ENCODE measurements around the gene MKNK1.
A peak's percentile ranks its signal among the peaks of the same experiment; 100 is the strongest.

The MKNK1 gene

DNA sequence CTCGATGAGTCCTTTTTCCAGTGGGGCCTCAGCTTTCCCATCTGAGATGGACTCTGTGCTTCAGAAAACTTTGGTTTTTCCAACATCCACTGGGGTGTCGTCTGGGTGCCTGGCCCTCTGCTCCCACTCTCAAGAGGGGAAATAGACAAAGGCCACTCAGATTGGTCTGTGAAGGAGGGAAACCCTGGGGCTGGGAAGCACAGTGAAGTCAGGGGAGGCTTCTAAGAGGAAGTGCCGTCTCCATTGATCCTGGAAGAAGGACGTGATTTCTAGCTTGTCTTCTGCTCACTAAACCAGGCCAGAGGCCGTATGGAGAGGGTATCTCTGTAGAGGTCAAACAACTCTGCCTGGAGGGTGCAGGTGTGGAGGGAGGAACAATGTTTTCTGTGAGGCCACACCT lies 57.9 kb downstream of the MKNK1 start:
- no peaks in the 10 kb centered on the region for H3K36me3 ChIP-seq (ENCODE audit: control insufficient read depth, insufficient read depth, low read length, severe bottlenecking)
- H3K9me3 ChIP-seq (ENCODE audit: control insufficient read depth, low read length), result no peaks in the 10 kb centered on the region
- H3K27me3 ChIP-seq (replicated peaks; ENCODE audit: control insufficient read depth, insufficient read depth, low read length), result peaks cover 68% of the 10 kb centered on the region
- H3K4me3 ChIP-seq (ENCODE audit: low read length), result no peak overlapping the region
- H3K4me1 ChIP-seq (ENCODE audit: control insufficient read depth, insufficient read depth, low read length), result no peaks in the 10 kb centered on the region
- no peak for DNase-seq (ENCODE audit: low read depth)
- H3K9ac ChIP-seq (ENCODE audit: low read length), result no peak overlapping the region

DNA sequence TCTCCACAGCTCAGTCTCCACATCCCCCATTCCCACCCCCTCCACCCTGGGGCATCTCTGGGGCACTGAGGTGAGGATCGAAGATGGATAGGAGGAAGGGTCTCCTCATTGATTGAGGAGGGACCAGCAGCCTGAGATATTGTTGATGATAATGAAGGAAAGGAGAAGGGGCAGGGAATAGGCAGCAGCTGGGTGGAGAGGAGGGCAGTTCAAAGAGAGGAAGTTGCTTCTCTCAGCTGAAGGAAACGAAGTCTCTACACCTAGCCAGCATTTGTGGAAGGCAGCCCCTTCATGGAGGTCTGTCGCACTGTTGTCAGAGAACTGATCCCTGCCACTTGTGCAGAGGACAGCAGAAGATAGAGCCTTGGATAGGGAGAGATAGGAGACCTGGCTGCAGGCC lies 58.3 kb downstream of the MKNK1 start:
- Histone ChIP-seq H3K27me3 (replicated peaks; ENCODE audit: control insufficient read depth, insufficient read depth, low read length) (peaks cover 63% of the 10 kb centered on the region), H3K36me3 (ENCODE audit: control insufficient read depth, insufficient read depth, low read length, severe bottlenecking) (no peaks in the 10 kb centered on the region), H3K9me3 (ENCODE audit: control insufficient read depth, low read length) (no peaks in the 10 kb centered on the region), H3K4me1 (ENCODE audit: control insufficient read depth, insufficient read depth, low read length) (no peaks in the 10 kb centered on the region), H3K4me3 (ENCODE audit: low read length) (no peak overlapping the region), H3K9ac (ENCODE audit: low read length) (no peak overlapping the region)
- DNase-seq (ENCODE audit: low read depth), result no peak

- no peak for DNase-seq (ENCODE audit: low read depth)
- no peak overlapping the region for H3K9ac ChIP-seq (ENCODE audit: low read length)
- H3K9me3 ChIP-seq (ENCODE audit: control insufficient read depth, low read length), result no peaks in the 10 kb centered on the region
- no peaks in the 10 kb centered on the region for H3K36me3 ChIP-seq (ENCODE audit: control insufficient read depth, insufficient read depth, low read length, severe bottlenecking)
- no peaks in the 10 kb centered on the region for H3K4me1 ChIP-seq (ENCODE audit: control insufficient read depth, insufficient read depth, low read length)
- H3K4me3 ChIP-seq (ENCODE audit: low read length), result no peak overlapping the region
- peaks cover 53% of the 10 kb centered on the region for H3K27me3 ChIP-seq (replicated peaks; ENCODE audit: control insufficient read depth, insufficient read depth, low read length)
These were observed 59.4 kb downstream of the MKNK1 start for GRCh38 chr1:46544561-46545240.

DNA sequence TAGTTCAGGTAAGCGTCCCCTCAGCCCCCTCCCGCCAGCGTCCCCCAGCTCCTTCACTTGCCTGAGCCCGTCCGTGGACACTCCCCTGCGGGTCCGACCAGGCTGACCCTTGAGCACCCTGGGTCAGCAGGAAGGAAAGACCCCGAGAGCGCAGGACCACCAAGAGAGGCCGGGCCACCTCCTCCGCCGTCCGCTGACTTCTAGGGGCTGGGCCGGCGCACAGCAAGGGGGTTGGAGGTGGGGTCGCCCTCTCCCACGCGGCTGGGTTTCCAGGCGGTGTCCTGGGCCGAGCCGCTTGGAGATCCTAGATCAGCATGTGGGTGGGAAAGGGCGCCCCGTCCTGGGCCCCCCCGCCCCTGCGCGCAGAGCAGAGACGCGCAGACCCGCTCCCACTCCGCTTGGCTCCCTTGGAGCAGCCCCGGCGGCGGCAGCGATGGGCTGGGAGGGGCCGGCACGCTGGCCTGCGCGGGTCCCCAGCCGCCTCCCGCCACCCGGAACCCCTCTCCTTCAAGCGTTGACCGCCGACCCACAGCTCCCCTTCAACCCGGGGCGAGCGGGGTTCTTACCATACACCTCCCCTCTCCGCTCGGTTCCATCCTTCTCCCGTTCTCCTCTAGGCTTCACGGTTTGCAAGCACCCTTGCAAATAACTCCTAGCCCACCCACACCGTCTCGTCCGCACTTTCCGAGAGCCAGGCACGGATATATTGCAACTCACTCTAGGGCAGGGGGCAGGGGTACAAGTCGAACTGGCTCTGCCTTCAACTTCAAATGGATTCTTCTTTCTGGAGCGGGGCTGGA lies 60.1 kb downstream of the MKNK1 start:
- DNase-seq (ENCODE audit: low read depth), result peak; percentile 15
- H3K27me3 ChIP-seq (replicated peaks; ENCODE audit: control insufficient read depth, insufficient read depth, low read length), result peaks cover 47% of the 10 kb centered on the region
- no peaks in the 10 kb centered on the region for H3K9me3 ChIP-seq (ENCODE audit: control insufficient read depth, low read length)
- no peak overlapping the region for H3K4me3 ChIP-seq (ENCODE audit: low read length)
- H3K4me1 ChIP-seq (ENCODE audit: control insufficient read depth, insufficient read depth, low read length), result peaks cover 4% of the 10 kb centered on the region
- no peaks in the 10 kb centered on the region for H3K36me3 ChIP-seq (ENCODE audit: control insufficient read depth, insufficient read depth, low read length, severe bottlenecking)
- H3K9ac ChIP-seq (ENCODE audit: low read length), result no peak overlapping the region

- peaks cover 4% of the 10 kb centered on the region for H3K4me1 ChIP-seq (ENCODE audit: control insufficient read depth, insufficient read depth, low read length)
- H3K9me3 ChIP-seq (ENCODE audit: control insufficient read depth, low read length), result no peaks in the 10 kb centered on the region
- H3K27me3 ChIP-seq (replicated peaks; ENCODE audit: control insufficient read depth, insufficient read depth, low read length), result peaks cover 47% of the 10 kb centered on the region
- no peak overlapping the region for H3K9ac ChIP-seq (ENCODE audit: low read length)
- H3K4me3 ChIP-seq (ENCODE audit: low read length), result no peak overlapping the region
- no peaks in the 10 kb centered on the region for H3K36me3 ChIP-seq (ENCODE audit: control insufficient read depth, insufficient read depth, low read length, severe bottlenecking)
- DNase-seq (ENCODE audit: low read depth), result no peak
These were observed 60.7 kb downstream of the MKNK1 start for GRCh38 chr1:46543382-46543760.

GRCh38 chr1:46539972-46540371 lies 64.1 kb downstream of the MKNK1 start:
- DNase-seq (ENCODE audit: low read depth), result peak; percentile 45
- Histone ChIP-seq H3K9ac (ENCODE audit: low read length) (no peak overlapping the region), H3K27me3 (replicated peaks; ENCODE audit: control insufficient read depth, insufficient read depth, low read length) (peaks cover 24% of the 10 kb centered on the region), H3K36me3 (ENCODE audit: control insufficient read depth, insufficient read depth, low read length, severe bottlenecking) (no peaks in the 10 kb centered on the region), H3K4me3 (ENCODE audit: low read length) (no peak overlapping the region), H3K4me1 (ENCODE audit: control insufficient read depth, insufficient read depth, low read length) (peaks cover 4% of the 10 kb centered on the region), H3K9me3 (ENCODE audit: control insufficient read depth, low read length) (no peaks in the 10 kb centered on the region)

DNA sequence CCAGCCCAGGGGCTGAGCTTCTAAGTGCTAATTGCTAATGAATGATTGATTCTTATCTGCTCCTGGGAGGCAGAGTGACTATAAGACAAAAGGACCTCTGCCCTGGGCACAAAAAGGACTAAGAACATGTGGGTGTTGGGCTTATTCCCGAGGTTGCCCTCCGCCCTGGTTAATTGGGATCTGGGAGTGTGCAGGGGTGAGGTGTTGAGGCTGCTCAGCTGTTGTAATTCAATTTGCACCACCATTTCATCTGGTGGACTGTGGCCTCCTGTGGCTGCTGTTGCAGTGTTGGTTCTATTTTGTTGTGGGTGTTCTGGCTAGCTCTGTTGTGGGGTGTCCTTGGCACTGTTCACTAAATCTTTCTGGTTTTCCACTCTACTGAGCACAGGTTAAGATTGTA lies 65.9 kb downstream of the MKNK1 start:
- peaks cover 4% of the 10 kb centered on the region for H3K4me1 ChIP-seq (ENCODE audit: control insufficient read depth, insufficient read depth, low read length)
- H3K27me3 ChIP-seq (replicated peaks; ENCODE audit: control insufficient read depth, insufficient read depth, low read length), result peaks cover 21% of the 10 kb centered on the region
- DNase-seq (ENCODE audit: low read depth), result no peak
- H3K9me3 ChIP-seq (ENCODE audit: control insufficient read depth, low read length), result no peaks in the 10 kb centered on the region
- H3K4me3 ChIP-seq (ENCODE audit: low read length), result no peak overlapping the region
- no peaks in the 10 kb centered on the region for H3K36me3 ChIP-seq (ENCODE audit: control insufficient read depth, insufficient read depth, low read length, severe bottlenecking)
- no peak overlapping the region for H3K9ac ChIP-seq (ENCODE audit: low read length)

GRCh38 chr1:46537651-46538050 lies 66.4 kb downstream of the MKNK1 start:
- Histone ChIP-seq H3K36me3 (ENCODE audit: control insufficient read depth, insufficient read depth, low read length, severe bottlenecking) (no peaks in the 10 kb centered on the region), H3K4me3 (ENCODE audit: low read length) (no peak overlapping the region), H3K27me3 (replicated peaks; ENCODE audit: control insufficient read depth, insufficient read depth, low read length) (peaks cover 18% of the 10 kb centered on the region), H3K4me1 (ENCODE audit: control insufficient read depth, insufficient read depth, low read length) (peaks cover 4% of the 10 kb centered on the region), H3K9ac (ENCODE audit: low read length) (no peak overlapping the region), H3K9me3 (ENCODE audit: control insufficient read depth, low read length) (no peaks in the 10 kb centered on the region)
- no peak for DNase-seq (ENCODE audit: low read depth)

DNA sequence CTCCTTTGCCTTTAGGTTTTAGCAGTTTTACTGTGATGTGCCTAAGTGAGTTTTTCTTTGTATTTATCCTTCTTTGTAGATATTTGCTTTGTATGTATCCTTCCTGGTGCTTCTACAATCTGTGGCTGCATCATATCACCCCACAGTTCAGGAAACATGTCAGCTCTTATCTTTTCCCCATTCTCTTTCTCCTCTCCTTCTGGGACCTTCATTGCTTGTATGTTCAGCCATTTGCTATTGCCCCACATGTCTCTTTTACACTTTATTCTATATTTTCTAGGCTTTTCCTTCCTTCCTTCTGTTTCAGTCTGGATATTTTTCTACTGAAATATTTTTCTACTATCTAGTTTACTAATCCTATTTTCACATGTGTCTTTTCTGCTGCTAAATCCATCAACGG lies 67.5 kb downstream of the MKNK1 start:
- peaks cover 4% of the 10 kb centered on the region for H3K4me1 ChIP-seq (ENCODE audit: control insufficient read depth, insufficient read depth, low read length)
- H3K36me3 ChIP-seq (ENCODE audit: control insufficient read depth, insufficient read depth, low read length, severe bottlenecking), result no peaks in the 10 kb centered on the region
- H3K9me3 ChIP-seq (ENCODE audit: control insufficient read depth, low read length), result no peaks in the 10 kb centered on the region
- peaks cover 30% of the 10 kb centered on the region for H3K27me3 ChIP-seq (replicated peaks; ENCODE audit: control insufficient read depth, insufficient read depth, low read length)
- no peak overlapping the region for H3K4me3 ChIP-seq (ENCODE audit: low read length)
- DNase-seq (ENCODE audit: low read depth), result no peak
- H3K9ac ChIP-seq (ENCODE audit: low read length), result no peak overlapping the region

DNA sequence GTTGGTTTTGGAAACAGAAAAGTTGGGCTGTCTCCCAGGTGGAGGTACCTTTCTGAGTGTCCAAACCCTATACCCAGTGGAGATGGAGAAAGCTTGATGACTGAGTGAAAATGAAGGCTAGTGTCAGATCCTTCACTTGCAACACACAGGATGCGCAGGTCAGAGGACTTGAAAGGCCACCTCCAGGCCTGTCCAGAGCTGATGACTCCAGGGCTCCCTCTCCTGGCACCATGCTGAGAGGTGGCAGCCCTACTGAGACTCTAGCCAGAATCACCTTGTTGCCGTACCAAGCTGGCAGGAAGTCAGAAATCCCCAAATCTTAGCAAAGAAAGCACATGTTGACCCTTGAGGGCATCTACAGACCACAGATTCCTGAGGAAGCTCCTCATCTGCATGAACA lies 69.0 kb downstream of the MKNK1 start:
- Histone ChIP-seq H3K9me3 (ENCODE audit: control insufficient read depth, low read length) (no peaks in the 10 kb centered on the region), H3K27me3 (replicated peaks; ENCODE audit: control insufficient read depth, insufficient read depth, low read length) (peaks cover 42% of the 10 kb centered on the region), H3K4me1 (ENCODE audit: control insufficient read depth, insufficient read depth, low read length) (peaks cover 4% of the 10 kb centered on the region), H3K9ac (ENCODE audit: low read length) (no peak overlapping the region), H3K36me3 (ENCODE audit: control insufficient read depth, insufficient read depth, low read length, severe bottlenecking) (no peaks in the 10 kb centered on the region), H3K4me3 (ENCODE audit: low read length) (no peak overlapping the region)
- no peak for DNase-seq (ENCODE audit: low read depth)

DNA sequence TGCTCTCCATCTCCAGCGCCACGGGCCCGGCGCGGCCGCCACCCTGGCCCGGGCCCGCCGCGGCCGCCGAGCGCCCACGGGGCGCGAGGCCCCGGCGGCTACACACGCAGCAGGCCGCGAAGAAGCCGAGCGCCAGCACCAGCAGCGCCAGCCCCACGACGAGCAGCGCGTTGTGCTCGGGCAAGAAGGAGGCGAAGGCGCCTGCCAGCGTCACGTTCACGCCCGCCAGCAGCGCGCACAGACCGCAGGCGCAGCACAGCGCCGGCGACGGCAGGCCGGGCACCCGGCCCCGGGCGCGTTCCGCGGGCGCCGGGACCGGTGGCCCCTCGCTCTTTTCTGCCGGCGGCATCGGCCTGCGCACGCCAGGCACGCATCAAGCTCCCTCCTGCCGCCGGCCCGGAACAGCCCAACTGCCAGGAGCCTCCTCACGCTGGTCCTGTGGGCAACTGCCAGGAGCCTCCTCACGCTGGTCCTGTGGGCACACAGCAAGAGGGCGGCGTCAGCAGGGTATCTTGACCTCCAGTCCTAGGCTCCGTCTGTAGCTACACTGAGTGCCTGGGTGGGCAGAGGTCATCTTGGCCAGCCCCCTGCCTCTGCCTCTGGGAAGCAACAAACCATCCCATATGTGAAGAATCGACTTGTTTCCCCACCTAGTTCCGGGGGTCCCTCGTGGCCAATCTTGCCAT lies 70.7 kb downstream of the MKNK1 start:
- Histone ChIP-seq H3K9me3 (ENCODE audit: control insufficient read depth, low read length) (no peaks in the 10 kb centered on the region), H3K4me3 (ENCODE audit: low read length) (peak overlapping the region; percentile 61), H3K4me1 (ENCODE audit: control insufficient read depth, insufficient read depth, low read length) (no peaks in the 10 kb centered on the region), H3K27me3 (replicated peaks; ENCODE audit: control insufficient read depth, insufficient read depth, low read length) (peaks cover 56% of the 10 kb centered on the region), H3K36me3 (ENCODE audit: control insufficient read depth, insufficient read depth, low read length, severe bottlenecking) (no peaks in the 10 kb centered on the region), H3K9ac (ENCODE audit: low read length) (peak overlapping the region; percentile 68)
- DNase-seq (ENCODE audit: low read depth), result peak; percentile 68
